ENCODE measurements around the gene EPN3. TPM values are rescaled to one million over a fixed set of nuclear protein-coding genes. Genes with fewer than 3 reads are reported as not detected.

Gene EPN3
- total RNA-seq, 1 experiment from 2014 or later: 25.6 TPM

DNA sequence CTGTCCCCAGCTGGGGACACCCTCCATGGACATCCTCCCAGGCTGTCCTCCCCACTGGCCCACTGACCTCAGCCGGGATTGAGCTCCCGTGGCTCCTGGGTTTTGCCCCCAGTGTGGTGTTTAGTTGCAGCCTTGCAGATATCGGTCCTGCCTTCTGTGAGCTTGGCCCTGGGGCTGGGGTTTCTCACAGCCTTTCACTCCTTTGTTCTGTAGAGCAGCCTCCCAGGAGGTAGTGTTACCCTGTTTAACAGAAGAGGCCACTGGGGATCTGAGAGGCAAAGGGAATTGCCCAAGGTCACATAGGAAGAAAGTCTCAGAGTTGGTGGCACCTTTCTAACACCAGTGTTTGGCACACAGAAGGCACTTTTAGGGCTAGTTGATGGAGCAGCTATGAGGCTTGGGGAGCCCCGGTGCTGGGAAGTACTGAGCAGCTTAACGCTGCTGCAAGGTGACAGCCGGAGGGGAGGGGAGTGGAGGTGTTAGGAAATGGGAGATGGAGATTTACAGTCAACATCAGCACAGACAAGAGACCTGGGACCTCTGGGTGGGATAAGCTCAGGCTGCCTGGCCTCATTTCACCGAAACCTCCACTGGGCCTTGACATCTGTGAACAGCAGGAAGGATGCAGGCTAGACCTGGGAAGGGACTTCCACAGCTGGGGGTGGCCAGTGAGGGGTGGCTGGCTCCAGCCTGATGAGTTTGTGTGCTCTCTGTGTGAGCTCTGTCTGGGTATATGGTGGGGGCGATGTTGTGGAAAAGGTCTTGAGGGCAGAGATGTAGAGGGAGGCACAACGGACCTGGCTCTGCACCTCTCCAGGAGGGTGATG, 54.1 kb downstream of the EPN3 start:
- DNase-seq (ENCODE audit: low spot score): no peak

DNA sequence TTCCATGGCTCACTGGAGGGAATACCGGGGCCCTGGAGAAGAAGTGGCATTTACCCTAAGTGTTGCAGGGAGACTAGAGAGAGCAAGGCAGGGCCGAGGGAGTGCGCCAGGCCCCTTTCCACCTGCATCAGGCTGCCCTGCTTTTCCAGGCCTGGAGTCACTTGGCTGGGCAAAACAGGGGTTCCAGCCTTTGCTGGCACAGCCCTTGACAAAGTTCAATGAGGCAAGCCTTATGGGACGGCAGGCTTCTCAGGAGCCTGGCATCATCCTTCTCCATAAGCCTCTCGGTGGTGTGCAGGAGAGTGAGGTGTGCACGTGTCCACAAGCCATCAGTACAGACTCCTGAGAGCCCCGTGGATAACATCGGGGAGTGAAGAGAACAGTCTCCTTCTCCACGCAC, 55.0 kb downstream of the EPN3 start:
- DNase-seq (ENCODE audit: low spot score): no peak

DNA sequence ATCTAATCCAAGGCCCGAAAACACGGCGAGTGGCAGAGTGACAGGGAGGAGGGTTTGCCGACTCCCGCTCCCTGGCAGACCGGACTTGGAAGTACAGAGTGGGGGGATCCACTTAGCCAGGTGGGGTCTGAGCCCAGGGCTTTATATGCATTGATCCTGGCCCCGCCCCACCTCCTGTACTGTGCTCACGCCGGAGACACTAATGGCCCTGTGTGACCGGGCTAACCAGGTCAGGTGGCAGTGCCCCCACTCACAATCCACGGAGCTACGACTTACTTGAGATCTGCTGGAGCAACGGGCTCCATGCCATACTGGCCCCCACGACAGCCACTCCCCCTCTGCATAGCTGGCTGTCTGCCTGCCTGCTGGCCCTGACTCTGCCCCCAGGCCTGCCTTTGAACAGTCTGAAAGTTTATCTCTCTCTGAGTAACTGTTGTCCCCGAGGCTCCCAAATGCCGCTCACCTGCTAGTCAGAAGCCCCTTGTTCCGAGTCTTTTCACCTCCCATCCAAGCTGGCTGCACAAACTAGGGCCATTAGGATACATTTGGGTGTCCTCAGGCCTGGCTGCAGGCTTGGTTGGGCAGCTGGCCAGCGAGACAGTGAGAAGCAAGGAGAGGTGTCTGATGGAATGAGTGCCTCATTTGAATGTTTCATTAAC, 56.0 kb downstream of the EPN3 start:
- no peak for DNase-seq (ENCODE audit: low spot score)

DNA sequence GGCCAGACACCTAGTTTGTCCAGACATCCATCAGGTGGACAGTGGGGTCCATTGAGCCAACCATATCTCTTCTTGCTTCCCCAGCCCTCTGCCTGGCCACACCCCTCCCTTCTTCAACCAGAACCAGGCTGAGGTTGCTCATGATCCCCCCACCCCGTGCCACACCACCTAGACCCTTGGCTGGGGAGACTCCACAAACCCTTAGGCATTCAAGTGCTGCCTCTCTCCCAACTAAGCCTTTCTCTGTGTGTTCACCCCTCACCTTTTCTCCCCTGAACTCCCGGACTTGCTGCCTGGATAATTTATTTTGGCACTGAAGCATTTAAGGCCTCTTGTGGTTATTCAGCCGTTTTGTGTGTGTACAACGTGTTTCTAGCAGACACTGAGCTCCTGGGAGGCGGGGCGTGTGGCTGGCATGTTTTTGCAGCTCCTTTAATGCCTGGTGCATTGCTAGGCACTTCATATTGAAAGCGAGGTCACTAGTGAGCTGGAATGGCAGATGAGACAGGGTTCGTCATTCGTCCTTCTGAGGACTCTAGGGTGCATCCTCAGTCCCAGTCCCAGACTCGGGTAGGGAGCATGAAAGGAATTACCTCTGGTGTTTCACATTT, 56.7 kb downstream of the EPN3 start:
- no peak for DNase-seq (ENCODE audit: low spot score)

DNA sequence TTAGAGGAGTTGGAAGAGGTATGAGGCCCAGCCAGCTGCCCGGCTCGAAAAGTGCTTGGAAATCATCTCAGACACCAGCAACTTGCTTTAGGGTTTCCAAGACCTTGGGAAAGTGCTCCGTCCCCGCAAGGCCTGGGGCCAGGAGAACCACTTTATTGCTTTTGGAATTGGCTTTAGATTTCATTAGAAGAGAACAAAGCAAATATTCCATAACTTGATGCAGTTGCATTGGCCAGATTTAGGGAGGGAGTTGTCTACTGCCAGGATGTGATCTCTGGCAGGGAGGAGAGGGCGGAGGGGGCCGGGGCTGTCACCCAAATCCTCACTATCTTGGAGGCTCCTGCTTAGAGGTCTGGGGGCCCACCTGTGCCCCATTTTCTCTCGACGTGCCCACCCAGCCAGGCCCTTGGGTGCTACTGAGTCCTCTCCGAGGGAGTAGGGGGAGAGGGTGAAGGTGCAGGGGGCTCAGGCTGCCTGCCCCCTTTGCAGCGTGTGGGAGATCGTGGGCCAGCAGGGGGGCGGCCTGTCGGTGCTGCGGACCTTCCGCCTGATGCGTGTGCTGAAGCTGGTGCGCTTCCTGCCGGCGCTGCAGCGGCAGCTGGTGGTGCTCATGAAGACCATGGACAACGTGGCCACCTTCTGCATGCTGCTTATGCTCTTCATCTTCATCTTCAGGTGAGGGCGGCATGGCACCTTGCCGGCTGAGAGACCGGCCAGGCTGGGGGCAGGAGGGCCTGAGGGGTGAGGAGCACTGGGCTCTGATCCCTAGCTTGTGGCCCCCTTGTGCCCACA, 58.6 kb downstream of the EPN3 start:
- DNase-seq (ENCODE audit: low spot score): no peak

DNA sequence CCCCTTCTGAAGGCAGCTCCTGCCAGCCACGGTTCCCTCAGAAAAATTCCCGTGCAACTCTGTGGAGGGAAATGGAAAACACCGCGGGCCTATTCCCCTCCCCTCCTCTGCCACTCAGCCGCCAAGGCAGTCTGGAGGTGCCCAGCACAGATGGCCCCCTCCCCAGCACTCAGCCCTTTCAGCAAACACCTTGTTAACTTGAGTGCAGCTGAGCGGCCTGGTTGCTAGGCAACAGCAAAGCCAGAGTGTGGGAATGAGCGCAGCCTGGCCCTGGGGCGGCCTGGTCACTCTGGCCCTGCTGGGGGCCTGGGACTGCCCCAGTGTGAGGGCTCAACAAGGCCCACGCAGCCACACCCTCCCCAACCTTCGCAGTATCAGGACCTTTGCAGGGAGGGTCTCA, 60.8 kb downstream of the EPN3 start:
- no peak for DNase-seq (ENCODE audit: low spot score)

Other genes starting within 250 kb of the EPN3 start
- 34.6 and 40.0 TPM in 2 replicates for gene XYLT2, start 186.6 kb upstream of the EPN3 start, total RNA-seq (2014; rRNA removed; shearing (Covaris generic))
- gene MRPL27, start 159.6 kb upstream of the EPN3 start, total RNA-seq (2014; rRNA removed; shearing (Covaris generic)): 71.2 and 120 TPM in 2 replicates
- 7.5 and 11.8 TPM in 2 replicates for gene EME1, start 159.5 kb upstream of the EPN3 start, total RNA-seq (2014; rRNA removed; shearing (Covaris generic))
- 137 and 155 TPM in 2 replicates for gene LRRC59, start 135.2 kb upstream of the EPN3 start, total RNA-seq (2014; rRNA removed; shearing (Covaris generic))
- 60.0 and 66.2 TPM in 2 replicates for gene ACSF2, start 106.5 kb upstream of the EPN3 start, total RNA-seq (2014; rRNA removed; shearing (Covaris generic))
- not detected in 2 replicates for gene CHAD, start 63.9 kb upstream of the EPN3 start, total RNA-seq (2014; rRNA removed; shearing (Covaris generic))
- 27.9 and 30.9 TPM in 2 replicates for gene RSAD1, start 53.9 kb upstream of the EPN3 start, total RNA-seq (2014; rRNA removed; shearing (Covaris generic))
- gene MYCBPAP, start 24.3 kb upstream of the EPN3 start, total RNA-seq (2014; rRNA removed; shearing (Covaris generic)): not detected in 2 replicates
- gene SPATA20, start 14.4 kb downstream of the EPN3 start, total RNA-seq (2014; rRNA removed; shearing (Covaris generic)): 37.5 and 44.9 TPM in 2 replicates
- gene CACNA1G, start 28.0 kb downstream of the EPN3 start, total RNA-seq (2014; rRNA removed; shearing (Covaris generic)): 0.05 and 0.57 TPM in 2 replicates
- gene ABCC3, start 102.1 kb downstream of the EPN3 start, total RNA-seq (2014; rRNA removed; shearing (Covaris generic)): 286 and 313 TPM in 2 replicates
- gene ANKRD40, start 175.2 kb downstream of the EPN3 start, total RNA-seq (2014; rRNA removed; shearing (Covaris generic)): 14.0 and 14.2 TPM in 2 replicates
- 50.4 and 58.9 TPM in 2 replicates for gene LUC7L3, start 186.9 kb downstream of the EPN3 start, total RNA-seq (2014; rRNA removed; shearing (Covaris generic))
- 0.99 and 1.1 TPM in 2 replicates for gene ANKRD40CL, start 234.8 kb downstream of the EPN3 start, total RNA-seq (2014; rRNA removed; shearing (Covaris generic))